ENCODE results near the gene TJAP1.

DNA sequence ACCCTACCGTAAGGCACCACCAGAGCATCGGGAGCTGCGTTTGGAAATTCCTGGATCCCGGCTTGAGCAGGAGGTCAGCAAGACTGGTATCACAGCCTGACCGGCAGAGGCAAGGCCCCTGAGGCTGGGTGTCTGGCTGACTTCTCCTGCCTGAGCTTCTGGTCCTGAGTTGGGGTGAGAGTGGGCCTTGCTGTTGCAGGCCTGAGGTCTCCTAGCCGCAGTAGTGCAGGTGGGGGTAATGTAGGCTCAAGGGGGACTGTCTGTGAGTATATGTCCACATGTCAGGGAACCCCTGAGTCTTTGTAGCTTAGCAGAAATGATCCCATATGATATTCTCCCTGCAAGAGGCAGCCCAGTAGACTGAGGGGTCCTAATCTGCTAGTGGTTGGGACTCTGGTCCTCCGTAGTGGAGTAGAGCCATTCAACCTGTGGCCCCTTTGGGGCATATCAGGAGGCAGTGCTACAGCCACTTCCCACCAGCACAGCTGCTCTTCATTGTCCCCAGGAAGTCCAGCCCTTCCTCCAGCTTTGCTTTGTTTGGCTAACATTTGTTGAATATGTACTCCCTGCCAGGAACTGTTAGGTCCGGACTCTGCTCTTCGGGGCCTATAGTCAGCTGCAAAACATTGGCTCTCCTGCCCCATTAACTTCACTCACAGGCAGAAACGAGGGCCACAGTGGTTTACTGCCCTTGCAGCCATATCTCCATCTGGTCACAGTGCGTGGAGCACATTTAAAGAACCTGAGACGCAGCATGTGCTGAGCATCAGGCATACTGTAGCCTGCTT lies 21.9 kb downstream of the TJAP1 start:
- TF ChIP-seq, protein P1, sequence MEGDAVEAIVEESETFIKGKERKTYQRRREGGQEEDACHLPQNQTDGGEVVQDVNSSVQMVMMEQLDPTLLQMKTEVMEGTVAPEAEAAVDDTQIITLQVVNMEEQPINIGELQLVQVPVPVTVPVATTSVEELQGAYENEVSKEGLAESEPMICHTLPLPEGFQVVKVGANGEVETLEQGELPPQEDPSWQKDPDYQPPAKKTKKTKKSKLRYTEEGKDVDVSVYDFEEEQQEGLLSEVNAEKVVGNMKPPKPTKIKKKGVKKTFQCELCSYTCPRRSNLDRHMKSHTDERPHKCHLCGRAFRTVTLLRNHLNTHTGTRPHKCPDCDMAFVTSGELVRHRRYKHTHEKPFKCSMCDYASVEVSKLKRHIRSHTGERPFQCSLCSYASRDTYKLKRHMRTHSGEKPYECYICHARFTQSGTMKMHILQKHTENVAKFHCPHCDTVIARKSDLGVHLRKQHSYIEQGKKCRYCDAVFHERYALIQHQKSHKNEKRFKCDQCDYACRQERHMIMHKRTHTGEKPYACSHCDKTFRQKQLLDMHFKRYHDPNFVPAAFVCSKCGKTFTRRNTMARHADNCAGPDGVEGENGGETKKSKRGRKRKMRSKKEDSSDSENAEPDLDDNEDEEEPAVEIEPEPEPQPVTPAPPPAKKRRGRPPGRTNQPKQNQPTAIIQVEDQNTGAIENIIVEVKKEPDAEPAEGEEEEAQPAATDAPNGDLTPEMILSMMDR (IDR thresholded peaks at IDR 0.05): no peak
- TF ChIP-seq POLR2A (IDR thresholded peaks at IDR 0.05): no peak
